HG02885 (cell line): ENCODE data around the gene GSTK1.
A peak's percentile ranks its signal among the peaks of the same experiment; 100 is the strongest.

ENCODE experiments used
- ATAC-seq: cut with Tn5 transposase; IDR thresholded peaks from one replicate; pipeline ENCODE4 v1.9.1; 2021; ENCODE audit warnings: mild to moderate bottlenecking; ENCODE audit not compliant: unreplicated experiment, poor library complexity

GSTK1 gene

DNA sequence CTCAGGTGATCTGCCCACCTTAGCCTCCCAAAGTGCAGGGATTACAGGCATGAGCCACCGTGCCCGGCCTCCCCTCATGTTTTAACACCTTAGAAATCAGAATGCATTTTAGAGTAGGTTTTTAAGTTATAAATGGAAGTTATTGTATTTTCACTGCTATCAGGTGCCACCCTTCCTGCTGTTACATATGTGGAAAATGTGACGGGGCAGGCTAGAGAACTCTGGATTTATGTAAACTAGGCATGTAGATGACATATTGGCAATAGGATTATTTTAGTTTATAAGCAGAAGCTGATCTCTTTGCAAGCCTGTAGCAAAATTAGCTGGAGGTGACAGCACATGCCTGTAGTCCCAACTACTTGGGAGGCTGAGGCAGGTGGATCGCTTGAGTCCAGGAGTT, 27.1 kb downstream of the GSTK1 start:
- ATAC-seq = no peak

DNA sequence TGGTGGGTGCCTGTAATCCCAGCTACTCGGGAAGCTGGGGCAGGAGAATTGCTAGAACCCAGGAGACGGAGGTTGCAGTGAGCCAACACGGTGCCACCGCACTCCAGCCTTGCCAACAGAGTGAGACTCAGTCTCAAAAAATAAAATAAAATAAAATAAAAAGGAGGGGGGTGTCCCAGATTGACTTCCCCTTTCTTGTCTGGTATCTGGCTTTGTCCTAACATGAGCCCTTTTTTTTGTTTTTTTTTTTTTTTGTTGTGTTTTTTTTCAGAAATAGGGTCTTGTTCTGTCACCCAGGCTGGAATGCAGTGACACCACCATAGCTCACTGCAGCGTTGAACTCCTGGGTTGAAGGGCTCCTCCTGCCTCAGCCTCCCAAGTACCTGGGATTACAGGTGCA, 29.6 kb downstream of the GSTK1 start:
- no peak for ATAC-seq

DNA sequence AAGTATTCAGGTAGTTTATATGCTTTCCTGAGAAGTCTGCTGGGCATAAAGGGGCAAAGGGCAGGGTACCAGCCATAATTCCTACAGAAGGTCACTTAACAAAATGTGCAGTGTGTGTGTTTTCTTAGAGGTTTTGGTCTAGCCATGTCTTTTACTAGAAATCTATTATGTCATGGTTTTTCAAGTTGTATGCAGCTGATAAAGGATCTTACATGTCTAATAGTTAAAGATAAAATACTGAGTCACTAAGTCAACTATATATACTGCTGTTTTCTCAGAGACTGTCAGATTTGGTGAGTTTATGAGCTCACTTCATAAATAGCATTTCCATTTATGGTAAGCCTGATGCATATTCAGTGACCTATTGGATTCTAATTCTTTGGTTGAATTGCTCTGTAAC, 32.6 kb downstream of the GSTK1 start:
- no peak for ATAC-seq

DNA sequence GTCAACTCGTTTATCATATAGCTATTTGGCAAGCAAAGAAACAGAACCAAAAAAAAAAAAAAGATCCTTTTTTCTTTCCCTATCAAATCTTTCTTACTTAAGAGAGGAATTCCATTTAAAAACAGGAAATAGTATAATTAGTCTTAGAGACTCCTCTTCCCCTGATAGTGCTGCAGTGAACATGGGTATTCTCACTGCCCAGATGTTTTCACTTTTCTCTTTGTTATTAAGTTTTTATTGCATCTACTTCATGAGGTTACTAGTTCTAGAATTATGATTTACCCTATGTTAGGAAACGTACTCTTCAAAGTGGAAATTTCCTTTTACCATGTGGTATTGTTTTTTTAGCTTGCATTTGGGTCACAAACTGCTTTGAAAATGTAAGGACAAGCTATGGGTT, 33.4 kb downstream of the GSTK1 start:
- no peak for ATAC-seq

DNA sequence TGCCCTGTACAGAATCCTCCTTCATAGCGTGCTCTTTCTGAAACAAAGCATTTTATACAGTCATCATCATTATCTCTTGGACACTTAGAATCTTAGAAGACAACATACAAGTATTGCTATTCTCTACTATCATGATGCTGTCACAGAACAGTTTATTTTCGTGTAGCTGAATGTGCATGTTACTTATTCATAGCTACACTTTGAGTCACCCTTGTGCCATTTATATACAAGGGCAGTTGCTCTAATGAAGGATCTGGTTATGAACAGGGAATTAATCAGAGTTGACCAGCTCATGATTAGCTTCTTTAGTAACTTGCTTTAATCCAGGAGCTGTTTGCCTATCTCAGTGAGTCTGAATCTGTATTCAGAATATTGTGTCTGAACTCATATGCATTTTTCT, 36.1 kb downstream of the GSTK1 start:
- ATAC-seq = peak; percentile 12

DNA sequence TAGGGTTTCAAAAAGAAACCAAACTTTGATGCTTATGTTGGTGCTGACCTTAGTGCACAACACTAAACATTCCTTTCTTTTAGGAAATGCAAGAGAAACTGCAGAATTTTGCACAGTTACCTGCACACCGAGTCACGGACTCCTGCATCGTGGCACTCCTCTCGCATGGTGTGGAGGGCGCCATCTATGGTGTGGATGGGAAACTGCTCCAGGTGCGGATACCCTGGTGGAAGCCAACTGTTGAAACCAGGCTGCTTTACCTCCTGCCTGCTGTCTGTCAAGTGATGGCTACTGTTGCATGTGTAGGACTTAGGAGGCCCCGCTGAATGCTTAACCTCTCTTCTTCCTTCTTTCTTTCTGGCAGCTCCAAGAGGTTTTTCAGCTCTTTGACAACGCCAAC, 36.6 kb downstream of the GSTK1 start:
- ATAC-seq = peak; percentile 87

DNA sequence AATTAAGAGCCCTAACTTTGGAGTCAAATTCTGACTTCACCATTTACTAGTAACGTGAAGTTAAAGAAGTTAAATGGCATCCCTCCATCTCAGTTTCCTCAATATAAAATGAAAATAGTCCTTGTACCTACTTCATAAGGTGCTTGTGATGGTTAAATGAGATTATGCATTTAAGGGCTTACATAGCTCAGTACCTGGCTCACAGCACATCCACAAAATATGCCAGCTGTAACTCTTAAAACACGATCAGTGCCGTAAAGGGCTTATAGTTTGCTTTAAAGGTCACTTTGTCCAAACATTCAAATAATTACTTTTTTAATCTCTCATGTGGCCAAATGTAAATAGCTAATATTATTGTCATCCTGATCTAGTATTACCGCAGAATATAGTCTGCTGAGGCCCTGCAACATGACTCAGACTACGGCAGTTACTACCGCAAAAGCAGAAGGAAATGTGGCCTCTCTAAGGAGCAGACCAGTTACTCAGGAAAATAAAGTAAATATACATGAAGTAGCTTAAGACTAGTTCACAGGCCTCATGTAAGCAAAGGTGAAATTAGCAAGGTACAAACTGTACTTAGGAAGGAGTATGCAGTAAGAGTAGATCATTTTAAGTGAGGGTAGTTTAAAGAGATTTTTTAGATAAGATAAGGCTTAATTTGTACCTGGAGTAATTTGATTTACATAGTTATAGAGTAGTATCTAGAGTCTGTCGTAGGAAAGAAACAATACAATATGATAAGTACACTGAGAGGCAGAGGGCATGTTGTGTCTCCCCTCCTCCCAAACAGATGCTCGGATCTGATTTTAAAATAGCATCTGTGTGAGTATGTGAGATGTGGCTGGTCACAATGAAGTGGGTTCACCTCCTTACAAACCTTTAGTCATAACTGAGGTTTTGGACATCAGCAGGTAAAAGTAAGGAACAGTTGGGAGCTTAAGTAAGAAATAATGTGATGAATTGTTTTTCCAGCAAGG, 38.0 kb downstream of the GSTK1 start:
- ATAC-seq = no peak

DNA sequence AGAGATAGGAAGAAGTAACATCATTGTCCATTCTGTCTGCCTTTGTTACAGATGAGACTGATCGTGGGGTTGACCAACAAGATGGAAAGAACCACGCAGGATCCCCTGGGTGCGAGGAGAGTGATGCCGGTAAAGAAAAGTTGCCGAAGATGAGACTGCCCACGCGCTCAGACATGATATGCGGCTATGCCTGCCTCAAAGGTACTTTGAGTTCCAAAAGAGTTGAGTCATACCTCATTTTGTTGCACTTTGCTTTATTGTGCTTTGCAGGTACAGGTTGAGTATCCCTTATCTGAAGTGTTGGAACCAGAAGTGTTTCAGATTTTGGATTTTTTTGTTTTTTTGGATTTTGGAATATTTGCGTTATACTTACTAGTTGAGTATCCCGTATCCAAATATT, 40.5 kb downstream of the GSTK1 start:
- ATAC-seq = no peak

DNA sequence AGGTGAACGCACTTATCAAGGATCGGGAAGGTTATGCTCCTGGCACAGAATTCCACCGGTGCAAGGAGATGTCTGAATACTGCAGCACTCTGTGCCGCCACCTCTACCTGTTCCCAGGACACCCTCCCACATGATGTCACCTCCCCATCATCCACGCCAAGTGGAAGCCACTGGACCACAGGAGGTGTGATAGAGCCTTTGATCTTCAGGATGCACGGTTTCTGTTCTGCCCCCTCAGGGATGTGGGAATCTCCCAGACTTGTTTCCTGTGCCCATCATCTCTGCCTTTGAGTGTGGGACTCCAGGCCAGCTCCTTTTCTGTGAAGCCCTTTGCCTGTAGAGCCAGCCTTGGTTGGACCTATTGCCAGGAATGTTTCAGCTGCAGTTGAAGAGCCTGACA, 41.7 kb downstream of the GSTK1 start:
- ATAC-seq = no peak

DNA sequence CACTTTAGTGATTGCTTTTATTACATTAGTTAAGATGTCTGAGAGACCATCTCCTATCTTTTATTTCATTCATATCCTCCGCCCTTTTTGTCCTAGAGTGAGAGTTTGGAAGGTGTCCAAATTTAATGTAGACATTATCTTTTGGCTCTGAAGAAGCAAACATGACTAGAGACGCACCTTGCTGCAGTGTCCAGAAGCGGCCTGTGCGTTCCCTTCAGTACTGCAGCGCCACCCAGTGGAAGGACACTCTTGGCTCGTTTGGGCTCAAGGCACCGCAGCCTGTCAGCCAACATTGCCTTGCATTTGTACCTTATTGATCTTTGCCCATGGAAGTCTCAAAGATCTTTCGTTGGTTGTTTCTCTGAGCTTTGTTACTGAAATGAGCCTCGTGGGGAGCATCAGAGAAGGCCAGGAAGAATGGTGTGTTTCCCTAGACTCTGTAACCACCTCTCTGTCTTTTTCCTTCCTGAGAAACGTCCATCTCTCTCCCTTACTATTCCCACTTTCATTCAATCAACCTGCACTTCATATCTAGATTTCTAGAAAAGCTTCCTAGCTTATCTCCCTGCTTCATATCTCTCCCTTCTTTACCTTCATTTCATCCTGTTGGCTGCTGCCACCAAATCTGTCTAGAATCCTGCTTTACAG, 42.3 kb downstream of the GSTK1 start:
- ATAC-seq = no peak

DNA sequence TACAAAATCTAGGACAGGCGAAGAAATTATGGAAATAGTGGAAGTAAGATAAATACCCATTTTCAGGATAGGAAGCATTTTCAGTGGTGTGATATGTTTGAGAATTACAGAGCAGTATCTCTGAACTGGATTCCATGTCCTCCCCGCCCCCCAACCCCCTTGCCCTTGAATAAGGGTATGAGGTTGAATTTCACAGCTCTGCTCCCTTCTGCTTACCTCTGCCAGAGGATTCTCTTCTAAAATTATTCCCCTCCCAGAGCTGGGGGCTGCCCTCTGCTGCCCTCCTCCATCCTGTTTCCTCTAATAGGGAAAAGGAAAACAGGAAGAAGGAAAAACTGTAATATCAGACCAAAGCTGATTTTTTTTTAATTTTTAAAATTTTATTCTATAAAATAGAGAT, 45.4 kb downstream of the GSTK1 start:
- no peak for ATAC-seq

DNA sequence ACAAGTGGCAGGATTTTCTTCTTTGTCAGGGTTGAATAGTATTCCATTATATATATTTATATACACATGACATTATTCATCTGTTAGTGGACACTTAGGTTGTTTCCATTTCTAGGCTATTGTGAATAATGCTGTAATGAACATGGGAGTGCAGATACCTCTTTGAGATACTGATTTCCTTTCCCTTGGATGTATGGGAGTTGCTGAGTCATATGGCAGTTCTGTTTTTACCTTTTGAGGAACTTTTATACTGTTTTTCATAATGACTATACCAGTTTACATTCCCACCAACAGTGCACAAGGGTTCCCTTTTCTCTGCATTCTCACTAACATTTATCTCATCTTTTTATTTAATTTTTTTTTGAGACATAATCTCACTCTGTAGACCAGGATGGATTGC, 50.9 kb downstream of the GSTK1 start:
- ATAC-seq = no peak

DNA sequence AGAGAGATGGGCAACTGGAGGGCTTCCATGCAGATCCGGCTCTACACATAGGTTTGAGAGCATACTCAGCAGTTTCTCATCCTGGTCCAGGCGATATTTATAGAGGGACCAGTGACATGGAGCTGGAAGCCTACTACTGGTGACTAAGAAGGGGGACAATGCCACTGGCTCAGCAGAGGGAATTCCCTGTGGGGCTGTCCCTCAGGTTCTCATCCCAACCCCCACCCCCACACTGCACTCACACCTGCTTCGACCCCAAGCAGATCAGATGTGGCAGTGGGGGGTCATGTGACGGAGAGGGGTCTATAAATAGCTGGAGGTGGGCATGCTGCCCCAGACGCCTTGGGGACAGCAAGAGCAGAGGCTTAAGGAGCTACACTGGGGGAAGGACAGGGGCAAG, 52.5 kb downstream of the GSTK1 start, which contains the start of gene CLCN1:
Gene CLCN1, plus strand, starts transcription at position 336 of the 400 bp plus-strand sequence. CDS start 102 bp downstream, outside the sequence.
- ATAC-seq = no peak

DNA sequence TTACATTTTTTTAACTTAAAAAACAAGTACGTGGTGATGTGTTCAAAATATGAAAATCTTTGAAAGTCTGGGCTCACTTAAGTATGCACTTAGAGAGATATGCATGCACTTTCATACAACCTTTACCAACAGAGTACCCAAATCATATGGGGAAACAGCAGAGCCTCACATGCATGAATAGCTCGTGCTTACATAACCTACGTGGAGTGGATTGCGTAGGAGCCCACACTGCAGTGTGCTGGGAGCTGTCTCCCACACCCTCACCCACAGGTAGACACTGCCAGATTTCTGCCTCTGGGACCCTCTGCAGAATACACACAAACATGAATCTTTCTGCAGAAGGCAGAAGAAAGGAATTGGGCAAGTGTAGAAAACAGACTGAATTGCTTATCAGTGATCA, 53.3 kb downstream of the GSTK1 start:
- ATAC-seq = no peak

DNA sequence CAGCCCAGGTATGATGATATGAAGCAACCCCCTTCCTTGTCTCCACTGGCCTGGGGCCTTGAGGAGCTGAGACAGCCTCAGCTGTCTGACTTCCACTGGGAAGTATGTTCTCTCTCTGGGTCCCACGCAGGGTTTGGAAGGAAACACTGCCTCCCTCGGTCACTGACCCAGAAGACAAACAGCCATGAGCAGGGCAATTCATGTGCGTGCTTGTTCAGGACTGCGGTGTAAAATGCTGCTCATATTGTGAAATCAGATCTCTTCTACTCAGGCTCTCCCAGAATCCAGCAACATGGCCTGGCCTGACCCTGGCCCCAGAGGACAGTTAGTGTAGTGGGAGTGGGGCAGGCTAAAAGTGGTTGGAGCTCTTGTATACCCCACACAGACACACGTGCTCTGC, 55.4 kb downstream of the GSTK1 start:
- no peak for ATAC-seq
